IPS DF 6.9 (cell line): ENCODE measurements around the gene ME3.

ENCODE experiments used
- DNase-seq: peaks from one replicate; pipeline ENCODE4 v3.0.0-alpha.2; 2013; ENCODE audit warnings: low read depth, low spot score
- H3K27ac ChIP-seq: one replicate; pipeline ENCODE4 v1.5.1; 2013; ENCODE audit warnings: low read length, control low read depth
- H3K27me3 ChIP-seq: 2 replicates; pipeline ENCODE4 v1.6.1; 2013; ENCODE audit warnings: mild to moderate bottlenecking, low read length; ENCODE audit not compliant: control insufficient read depth, insufficient read depth
- H3K36me3 ChIP-seq: 2 replicates; pipeline ENCODE4 v1.6.1; 2013; ENCODE audit warnings: low read length; ENCODE audit not compliant: control insufficient read depth, insufficient read depth
- H3K4me1 ChIP-seq: 2 replicates; pipeline ENCODE4 v1.6.1; 2013; ENCODE audit warnings: low read length; ENCODE audit not compliant: control insufficient read depth, insufficient read depth
- H3K4me3 ChIP-seq: 2 replicates; pipeline ENCODE4 v1.5.1; 2013; ENCODE audit warnings: mild to moderate bottlenecking, low read length
- H3K9me3 ChIP-seq: 2 replicates; pipeline ENCODE4 v1.6.1; 2013; ENCODE audit warnings: low read length, inconsistent platforms; ENCODE audit not compliant: control insufficient read depth, insufficient read depth
- WGBS: extraction: QIAGEN DNeasy Blood & Tissue Kit; methylation state at CpG from one replicate; pipeline ENCODE4 v1.1.7; 2013; ENCODE audit warnings: mixed read lengths, missing lambda C conversion rate; ENCODE audit not compliant: insufficient read length, insufficient coverage; 5-methylcytosine and 5-hydroxymethylcytosine counted together

The ME3 gene

GRCh38 chr11:86478348-86478747 is 194.1 kb downstream of the ME3 start:
- Histone ChIP-seq H3K4me1 (peaks cover 2% of the 10 kb centered on the region; the same call in 1 of the 2 replicates), H3K27ac (no peak overlapping the region)

GRCh38 chr11:86477495-86478155 is 194.8 kb downstream of the ME3 start:
- Histone ChIP-seq H3K36me3 (no peaks in the 10 kb centered on the region), H3K27me3 (no peaks in the 10 kb centered on the region), H3K27ac (no peak overlapping the region), H3K4me1 (peaks cover 2% of the 10 kb centered on the region; the same call in 1 of the 2 replicates), H3K4me3 (no peak overlapping the region), H3K9me3 (no peaks in the 10 kb centered on the region)
- WGBS: no CpG with 5 or more reads among the region's 5 CpGs
- DNase-seq: no peak

More at GRCh38 chr11:86478348-86478747, 194.1 kb downstream of the ME3 start:
- DNase-seq: no peak
- no peak overlapping the region for H3K4me3 ChIP-seq
- no peaks in the 10 kb centered on the region for H3K9me3 ChIP-seq
- H3K27me3 ChIP-seq: no peaks in the 10 kb centered on the region
- H3K36me3 ChIP-seq: no peaks in the 10 kb centered on the region

GRCh38 chr11:86476109-86476861 is 196.1 kb downstream of the ME3 start:
- no CpG with 5 or more reads among the region's 6 CpGs for WGBS
- Histone ChIP-seq H3K9me3 (no peaks in the 10 kb centered on the region), H3K4me1 (peaks cover 2% of the 10 kb centered on the region; the same call in 1 of the 2 replicates), H3K27ac (no peak overlapping the region), H3K36me3 (no peaks in the 10 kb centered on the region), H3K4me3 (no peak overlapping the region), H3K27me3 (no peaks in the 10 kb centered on the region)
- DNase-seq: no peak

GRCh38 chr11:86475027-86475426 is 197.4 kb downstream of the ME3 start:
- no peak for DNase-seq

GRCh38 chr11:86473991-86474833 is 198.2 kb downstream of the ME3 start:
- no CpG with 5 or more reads among the region's 10 CpGs for WGBS
- no peak overlapping the region for H3K4me3 ChIP-seq
- H3K36me3 ChIP-seq: no peaks in the 10 kb centered on the region
- no peaks in the 10 kb centered on the region for H3K27me3 ChIP-seq
- H3K4me1 ChIP-seq: peaks cover 2% of the 10 kb centered on the region; the same call in 1 of the 2 replicates
- no peak overlapping the region for H3K27ac ChIP-seq
- DNase-seq: no peak
- H3K9me3 ChIP-seq: no peaks in the 10 kb centered on the region

More at GRCh38 chr11:86475027-86475426, 197.4 kb downstream of the ME3 start:
- H3K27me3 ChIP-seq: no peaks in the 10 kb centered on the region
- H3K36me3 ChIP-seq: no peaks in the 10 kb centered on the region
- H3K27ac ChIP-seq: no peak overlapping the region
- peaks cover 2% of the 10 kb centered on the region; the same call in 1 of the 2 replicates for H3K4me1 ChIP-seq
- H3K9me3 ChIP-seq: no peaks in the 10 kb centered on the region
- no peak overlapping the region for H3K4me3 ChIP-seq
- no CpG with 5 or more reads among the region's 3 CpGs for whole genome bisulfite sequencing

GRCh38 chr11:86469491-86470388 is 202.7 kb downstream of the ME3 start:
- no peaks in the 10 kb centered on the region for H3K9me3 ChIP-seq
- no peaks in the 10 kb centered on the region for H3K27me3 ChIP-seq
- H3K4me1 ChIP-seq: no peaks in the 10 kb centered on the region
- no peak overlapping the region for H3K27ac ChIP-seq
- no peak for DNase-seq
- no peak overlapping the region for H3K4me3 ChIP-seq
- H3K36me3 ChIP-seq: no peaks in the 10 kb centered on the region
- WGBS: no CpG with 5 or more reads among the region's 5 CpGs

GRCh38 chr11:86468169-86468568 is 204.2 kb downstream of the ME3 start:
- Histone ChIP-seq H3K27ac (no peak overlapping the region), H3K36me3 (no peaks in the 10 kb centered on the region), H3K27me3 (no peaks in the 10 kb centered on the region), H3K4me1 (no peaks in the 10 kb centered on the region), H3K9me3 (no peaks in the 10 kb centered on the region), H3K4me3 (no peak overlapping the region)
- WGBS: no CpG with 5 or more reads among the region's 1 CpG
- DNase-seq: no peak

GRCh38 chr11:86464509-86465221 is 207.8 kb downstream of the ME3 start:
- Histone ChIP-seq H3K27me3 (no peaks in the 10 kb centered on the region), H3K4me1 (peaks cover 2% of the 10 kb centered on the region; the same call in 1 of the 2 replicates), H3K27ac (no peak overlapping the region), H3K4me3 (no peak overlapping the region), H3K36me3 (no peaks in the 10 kb centered on the region), H3K9me3 (no peaks in the 10 kb centered on the region)
- no CpG with 5 or more reads among the region's 5 CpGs for WGBS
- DNase-seq: no peak

- no peak for DNase-seq
- Histone ChIP-seq H3K36me3 (no peaks in the 10 kb centered on the region), H3K27ac (no peak overlapping the region), H3K27me3 (no peaks in the 10 kb centered on the region), H3K9me3 (no peaks in the 10 kb centered on the region), H3K4me3 (no peak overlapping the region), H3K4me1 (peaks cover 2% of the 10 kb centered on the region; the same call in 1 of the 2 replicates)
- WGBS: no CpG with 5 or more reads among the region's 5 CpGs
These were observed 208.5 kb downstream of the ME3 start for GRCh38 chr11:86463955-86464354.
